SKM-1 (cell line): ENCODE measurements around the gene PSORS1C2.

ENCODE experiments used
- DNase-seq: peaks from one replicate; lab custom pipeline; 2025; ENCODE audit not compliant: unreplicated experiment; lab: John Stamatoyannopoulos, UW

The PSORS1C2 gene

GRCh38 chr6:31114970-31115849, 23.7 kb downstream of the PSORS1C2 start:
- DNase-seq = no peak

DNA sequence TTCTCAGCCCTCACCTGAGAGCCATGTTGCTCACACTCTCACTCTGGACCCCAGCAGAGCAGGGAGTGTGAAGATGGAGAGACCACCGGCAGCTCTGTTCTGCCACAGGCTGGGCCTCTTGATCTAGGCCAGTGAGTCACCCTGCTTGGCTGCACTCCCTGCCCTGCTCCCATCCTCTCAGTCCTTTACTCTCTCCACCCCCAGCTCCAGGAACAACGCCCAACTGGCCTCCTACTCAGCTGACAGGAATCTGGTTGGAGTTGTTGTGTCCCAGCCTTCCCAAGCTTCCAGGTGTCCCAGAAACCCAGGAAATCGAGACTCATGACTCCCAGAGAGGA, 24.4 kb downstream of the PSORS1C2 start, which contains the start of gene PSORS1C1:
Gene PSORS1C1 (plus strand): TSS at position 260 of the 338 bp plus-strand sequence. CDS start 14,833 bp downstream, outside the sequence.
- DNase-seq = no peak

DNA sequence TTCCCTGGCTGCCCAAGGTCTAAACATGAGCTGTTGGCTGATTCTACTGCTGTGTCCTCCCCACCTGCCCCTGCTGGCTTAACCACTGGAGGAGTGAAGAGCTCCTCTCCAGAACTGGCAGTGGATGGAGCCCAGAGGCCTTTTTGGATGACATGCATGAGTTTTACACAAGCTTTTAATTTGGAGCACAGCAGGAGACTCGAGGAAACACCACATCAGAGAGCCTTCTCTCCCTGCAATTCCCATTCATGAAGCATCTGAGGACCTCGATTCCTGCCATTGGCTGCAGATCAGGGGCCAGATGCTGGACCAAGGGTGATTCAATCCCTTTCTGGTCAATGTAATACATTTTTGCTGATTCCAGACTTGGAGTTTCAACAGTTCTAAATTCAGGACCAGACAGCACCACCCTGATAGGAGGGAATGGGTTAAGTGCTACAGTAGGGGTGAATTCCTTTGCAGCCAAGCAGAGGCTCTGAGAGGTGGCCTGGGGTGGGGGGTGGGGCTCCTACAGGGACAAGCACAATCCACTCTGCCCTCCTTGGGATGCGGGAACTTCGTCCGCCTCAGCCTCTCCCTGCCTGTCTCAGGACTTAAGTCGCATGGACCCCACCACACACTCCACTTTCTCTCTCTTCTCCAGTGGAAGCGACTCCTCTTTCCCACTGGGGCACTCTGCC, 24.9 kb downstream of the PSORS1C2 start:
- DNase-seq = no peak

DNA sequence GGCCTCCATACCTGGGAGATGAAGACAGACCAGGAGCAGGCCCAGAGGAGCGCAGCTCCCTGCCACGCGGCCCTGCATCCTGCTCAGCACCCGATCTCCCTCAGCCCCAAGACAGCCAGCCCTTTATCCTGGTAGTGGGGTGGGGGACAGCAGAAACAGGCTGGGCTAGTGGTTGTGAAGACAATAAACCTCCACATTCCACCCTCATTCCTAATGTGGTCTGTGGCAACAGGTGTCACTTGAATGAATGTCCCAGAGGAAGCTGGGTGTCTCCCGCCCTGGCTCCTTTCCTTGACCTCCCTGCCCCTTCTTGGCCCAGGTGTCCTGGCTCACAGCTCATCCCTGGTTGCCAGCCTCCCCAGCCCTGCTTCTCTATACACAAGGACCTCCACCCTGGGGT, 26.4 kb downstream of the PSORS1C2 start, which contains the start of gene C6orf15:
Gene C6orf15 (minus strand): TSS at position 98 of the 400 bp plus-strand sequence. CDS start 20 bp downstream, at position 78.
- DNase-seq = no peak

DNA sequence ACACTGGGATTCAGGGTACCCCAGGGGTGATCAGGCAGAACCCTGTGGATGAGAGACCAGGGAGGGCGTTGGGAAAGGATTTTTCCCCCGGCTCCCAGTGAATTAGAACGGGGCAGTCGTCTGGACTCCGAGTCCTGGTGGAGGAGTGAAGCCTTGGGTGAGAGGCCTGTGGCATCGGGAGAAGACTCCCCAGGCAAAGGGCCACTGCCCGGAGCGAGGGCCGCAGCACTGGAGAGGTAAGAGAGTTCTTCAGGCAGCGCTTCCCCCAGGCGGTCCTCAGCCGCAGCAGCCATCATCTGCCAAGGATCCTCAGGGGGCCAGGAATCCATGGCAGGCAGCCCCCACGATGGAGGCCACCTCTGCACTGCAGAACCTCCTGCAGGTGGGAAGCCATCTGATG, 27.2 kb downstream of the PSORS1C2 start:
- no peak for DNase-seq

DNA sequence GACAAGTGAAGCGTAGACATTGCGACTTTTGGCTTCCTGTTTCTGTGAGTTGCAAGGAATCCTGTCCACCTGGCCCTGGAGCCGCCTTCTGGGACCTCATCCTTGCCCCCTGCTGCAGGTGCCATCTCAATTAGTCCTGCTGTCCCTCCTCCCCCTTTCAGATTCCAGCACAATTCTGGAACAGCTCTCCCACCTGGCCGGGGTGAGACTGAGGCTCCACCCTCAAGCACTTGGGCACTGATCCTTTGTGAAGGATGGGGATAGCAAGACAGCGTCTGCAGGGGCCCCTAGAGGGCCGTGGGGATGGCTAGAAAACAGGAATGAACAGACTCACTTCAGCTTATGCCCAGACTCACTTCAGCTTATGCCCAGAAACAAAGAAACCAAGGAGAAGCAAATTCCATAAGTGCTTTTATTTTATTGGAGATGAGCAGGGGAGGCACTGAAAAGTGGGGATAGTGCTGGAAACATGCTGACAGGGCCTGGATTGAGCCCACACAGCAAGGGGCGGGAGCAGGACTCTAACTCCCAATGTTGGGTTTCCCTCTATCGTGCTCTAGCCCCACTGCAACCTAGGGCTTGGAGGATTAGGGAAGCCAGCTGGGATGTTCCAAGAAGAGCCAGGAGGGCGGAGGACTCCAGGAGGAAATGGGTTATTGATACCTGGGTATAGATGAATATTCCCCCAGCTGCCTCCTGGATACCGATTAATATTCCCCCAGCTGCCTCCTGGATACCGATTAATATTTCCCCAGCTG, 27.9 kb downstream of the PSORS1C2 start:
- no peak for DNase-seq

DNA sequence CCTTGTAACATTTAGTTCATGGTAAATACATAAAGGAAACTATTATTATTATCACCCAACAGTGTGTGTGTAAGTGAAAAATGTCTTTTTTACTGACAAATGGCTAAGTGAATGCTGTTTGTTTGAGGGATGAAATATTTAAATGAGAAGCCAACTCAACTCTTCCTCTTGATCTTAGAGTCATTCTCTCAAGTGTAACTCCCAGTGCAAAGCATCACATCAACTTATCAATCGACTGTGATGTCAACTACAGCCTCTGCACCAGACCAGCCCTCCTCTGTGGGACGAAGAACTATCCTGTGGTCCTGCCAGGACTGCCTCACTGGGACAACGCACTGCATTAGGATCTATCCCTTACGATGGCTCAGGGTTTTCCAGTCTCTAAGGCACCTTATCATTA, 31.8 kb downstream of the PSORS1C2 start:
- DNase-seq = no peak

GRCh38 chr6:31103136-31103535, 35.7 kb downstream of the PSORS1C2 start:
- DNase-seq = no peak

- DNase-seq = no peak
Measured at GRCh38 chr6:31098449-31098938, 40.4 kb downstream of the PSORS1C2 start.

GRCh38 chr6:31096656-31097055, 42.2 kb downstream of the PSORS1C2 start:
- no peak for DNase-seq

- DNase-seq = no peak
Measured at GRCh38 chr6:31096215-31096614, 42.7 kb downstream of the PSORS1C2 start.

GRCh38 chr6:31094389-31094881, 44.4 kb downstream of the PSORS1C2 start:
- DNase-seq = no peak

GRCh38 chr6:31092769-31093505, 45.9 kb downstream of the PSORS1C2 start:
- DNase-seq = no peak

DNA sequence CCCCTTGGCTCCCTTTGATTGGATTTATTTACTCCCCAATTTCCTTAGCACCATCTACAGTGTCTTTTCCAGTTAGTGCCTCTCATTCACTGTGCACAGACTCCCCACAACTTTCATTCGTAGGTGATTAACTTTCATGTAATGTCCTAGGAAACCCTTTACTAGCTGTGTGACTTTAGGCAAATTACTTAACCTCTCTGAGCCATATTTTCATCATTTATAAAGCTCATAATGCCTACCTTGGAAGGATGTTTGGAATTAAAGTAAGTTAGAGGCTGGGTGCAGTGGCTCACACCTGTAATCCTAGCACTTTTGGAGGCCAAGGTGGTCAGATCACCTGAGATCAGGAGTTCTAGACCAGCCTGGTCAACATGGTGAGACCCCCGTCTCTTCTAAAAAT, 46.6 kb downstream of the PSORS1C2 start:
- DNase-seq = no peak

- no peak for DNase-seq
Measured at GRCh38 chr6:31091680-31092079, 47.2 kb downstream of the PSORS1C2 start.

DNA sequence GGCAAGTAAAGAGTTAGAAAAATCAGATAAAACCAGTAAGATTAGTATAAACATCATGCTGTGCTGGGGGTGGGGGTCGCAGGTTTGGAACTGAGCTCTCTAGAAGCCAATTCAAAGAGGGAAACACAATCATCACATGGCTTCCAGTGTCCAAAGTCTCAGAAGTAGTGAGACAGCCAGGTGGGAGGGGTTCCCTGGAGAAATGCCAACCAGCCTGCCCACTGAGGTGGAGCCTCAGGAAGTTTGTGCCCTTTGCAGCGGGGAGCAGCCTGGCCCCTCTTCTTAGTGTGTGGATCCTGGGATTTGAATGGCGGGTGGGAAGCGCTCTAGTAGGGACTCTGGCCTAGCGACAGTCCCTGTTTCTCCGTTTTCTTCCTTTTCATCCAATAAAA, 47.9 kb downstream of the PSORS1C2 start:
- no peak for DNase-seq

DNA sequence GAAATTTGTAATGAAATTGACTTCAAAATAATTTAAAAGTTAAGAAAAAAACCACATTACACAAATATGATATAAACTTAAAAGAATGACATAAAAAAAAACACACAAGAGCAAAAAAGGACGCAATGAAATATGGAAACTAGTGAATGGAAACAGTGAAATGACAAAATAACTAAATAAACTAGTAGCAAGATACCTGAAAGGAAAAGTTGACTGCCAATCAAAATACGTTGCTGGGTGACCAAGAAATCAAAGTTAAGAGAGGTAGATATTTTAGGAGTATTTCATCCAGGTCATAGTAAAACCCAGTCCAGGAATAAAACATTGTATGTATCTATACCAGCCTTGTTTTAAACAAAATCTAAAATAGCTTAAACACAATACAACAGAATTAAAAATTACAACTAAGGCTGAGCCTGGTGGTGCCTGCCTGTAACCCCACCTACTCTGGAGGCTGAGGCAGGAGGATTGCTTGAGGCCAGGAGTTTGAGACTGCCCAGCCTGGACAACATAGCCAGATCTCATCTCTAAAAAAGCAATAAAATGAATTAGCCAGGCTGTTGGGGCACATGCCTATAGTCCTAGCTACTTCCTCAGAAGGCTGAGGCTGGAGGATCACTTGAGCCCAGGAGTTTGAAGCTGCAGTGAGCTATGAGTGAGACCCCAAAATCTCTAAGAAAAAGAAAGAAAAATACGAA, 48.4 kb downstream of the PSORS1C2 start:
- DNase-seq = no peak
